ENCODE results near the gene DUSP15. TPM values are rescaled to one million over a fixed set of nuclear protein-coding genes. Genes with fewer than 3 reads are reported as not detected.

The DUSP15 gene
- total RNA-seq, 1 experiment from 2014 or later: not detected

GRCh38 chr20:31916708-31917107 is 46.4 kb upstream of the DUSP15 start:
- no peaks in the 10 kb centered on the region for H3K79me2 ChIP-seq (ENCODE audit: insufficient read depth, low read length)
- RAD21 ChIA-PET (ENCODE audit: low non-redundant PET in 1 of 2, low total read pairs in 2 of 2, uncharacterized antibody in 2 of 2, unreplicated experiment in 2 of 2): no interaction called here
- no peak overlapping the region for H3K4me2 ChIP-seq (ENCODE audit: low read length)
- H3K27ac ChIP-seq (ENCODE audit: low read depth, low read length): no peak overlapping the region
- intact Hi-C loops (cut with micrococcal nuclease): no loop called here
- no peaks in the 10 kb centered on the region for H4K20me1 ChIP-seq (ENCODE audit: insufficient read depth)
- CTCF ChIA-PET: no interaction called here
- no peak overlapping the region for H3K9ac ChIP-seq (ENCODE audit: low read length)
- no peak for TF ChIP-seq SRF (IDR thresholded peaks at IDR 0.05; ENCODE audit: low read depth)
- no peak for TF ChIP-seq FOSL1 (IDR thresholded peaks at IDR 0.05; ENCODE audit: low read depth)
- no peak for TF ChIP-seq REST (IDR thresholded peaks at IDR 0.05; ENCODE audit: low read depth)
- TF ChIP-seq, protein P1, sequence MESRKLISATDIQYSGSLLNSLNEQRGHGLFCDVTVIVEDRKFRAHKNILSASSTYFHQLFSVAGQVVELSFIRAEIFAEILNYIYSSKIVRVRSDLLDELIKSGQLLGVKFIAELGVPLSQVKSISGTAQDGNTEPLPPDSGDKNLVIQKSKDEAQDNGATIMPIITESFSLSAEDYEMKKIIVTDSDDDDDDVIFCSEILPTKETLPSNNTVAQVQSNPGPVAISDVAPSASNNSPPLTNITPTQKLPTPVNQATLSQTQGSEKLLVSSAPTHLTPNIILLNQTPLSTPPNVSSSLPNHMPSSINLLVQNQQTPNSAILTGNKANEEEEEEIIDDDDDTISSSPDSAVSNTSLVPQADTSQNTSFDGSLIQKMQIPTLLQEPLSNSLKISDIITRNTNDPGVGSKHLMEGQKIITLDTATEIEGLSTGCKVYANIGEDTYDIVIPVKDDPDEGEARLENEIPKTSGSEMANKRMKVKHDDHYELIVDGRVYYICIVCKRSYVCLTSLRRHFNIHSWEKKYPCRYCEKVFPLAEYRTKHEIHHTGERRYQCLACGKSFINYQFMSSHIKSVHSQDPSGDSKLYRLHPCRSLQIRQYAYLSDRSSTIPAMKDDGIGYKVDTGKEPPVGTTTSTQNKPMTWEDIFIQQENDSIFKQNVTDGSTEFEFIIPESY (IDR thresholded peaks at IDR 0.05; ENCODE audit: extremely low read depth, insufficient replicate concordance, low read length): no peak
- TF ChIP-seq EZH2 (IDR thresholded peaks at IDR 0.05): no peak
- TF ChIP-seq ZFX (IDR thresholded peaks at IDR 0.05): no peak
- TF ChIP-seq JUND (IDR thresholded peaks at IDR 0.05): no peak
- no peak for TF ChIP-seq TCF7L2 (IDR thresholded peaks at IDR 0.05; ENCODE audit: borderline replicate concordance, extremely low read depth, insufficient read depth, insufficient read length)
- no peak for TF ChIP-seq RAD21 (IDR thresholded peaks at IDR 0.05; ENCODE audit: low read depth)
- no peak for TF ChIP-seq CEBPB (IDR thresholded peaks at IDR 0.05; ENCODE audit: low read depth)
- no peak overlapping the region for H3K4me3 ChIP-seq (replicated peaks in 1 of 2; ENCODE audit: low read depth in 1 of 2, low read length in 2 of 2)
- no peaks in the 10 kb centered on the region for H3K27me3 ChIP-seq (ENCODE audit: insufficient read depth, low read length)
- ATAC-seq (no peak), DNase-seq (ENCODE audit: low read depth, low spot score) (no peak)
- H3K9me2 ChIP-seq (ENCODE audit: insufficient read depth): no peaks in the 10 kb centered on the region
- H2AFZ ChIP-seq (ENCODE audit: low read depth, low read length, poor library complexity, severe bottlenecking): no peak overlapping the region
- POLR2A ChIA-PET: no interaction called here
- no TSS peak for BruUV-seq (replicated peaks)
- no peaks in the 10 kb centered on the region for H3K9me3 ChIP-seq (ENCODE audit: control insufficient read depth in 1 of 2, insufficient read depth in 1 of 2, low read depth in 1 of 2, low read length in 2 of 2)
- H3K36me3 ChIP-seq (ENCODE audit: control insufficient read depth in 1 of 2, insufficient read depth in 2 of 2, low read length in 2 of 2): no peaks in the 10 kb centered on the region
- H3K4me1 ChIP-seq (ENCODE audit: control insufficient read depth in 1 of 2, insufficient read depth in 2 of 2, low read length in 2 of 2): no peaks in the 10 kb centered on the region
